ENCODE data around the gene ASAP3.

Gene ASAP3

DNA sequence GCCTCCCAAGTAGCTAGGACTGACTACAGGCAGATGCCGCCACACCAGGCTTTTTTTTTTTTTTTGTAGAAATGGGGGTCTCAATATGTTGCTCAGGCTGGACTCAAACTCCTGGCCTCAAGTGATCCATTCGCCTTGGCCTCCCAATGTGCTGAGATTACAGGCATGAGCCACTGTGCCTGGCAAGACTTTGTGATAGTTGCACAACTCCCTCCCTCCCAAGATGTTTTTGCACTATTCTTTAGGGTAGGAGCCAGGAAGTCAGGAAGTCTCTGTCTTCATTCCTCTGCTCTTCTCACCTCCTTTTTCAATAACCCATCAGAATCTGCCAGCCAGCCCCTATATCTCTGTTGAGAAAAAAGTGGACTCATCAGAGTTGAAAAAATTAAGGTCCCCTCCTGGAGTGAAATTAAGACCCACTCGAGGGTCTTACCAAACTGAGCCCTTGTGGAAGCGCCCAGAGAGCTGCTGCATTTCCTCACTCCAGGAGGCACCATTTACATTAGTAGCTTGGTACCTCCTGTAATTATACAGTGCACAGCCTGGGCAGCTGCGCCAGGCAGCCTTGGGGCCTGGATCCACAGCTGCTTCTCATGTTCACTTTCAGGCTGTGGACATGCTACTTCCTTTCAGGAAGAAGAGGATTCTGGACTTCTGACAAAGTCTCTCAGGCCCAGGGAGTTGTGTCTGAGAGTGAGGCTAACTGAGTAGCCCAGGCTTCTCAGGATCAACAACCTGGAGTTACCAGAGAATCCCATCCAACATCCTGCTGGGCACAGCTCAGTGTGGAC, 83.5 kb downstream of the ASAP3 start:
- Mint-ChIP-seq H3K27me3 (ENCODE audit: low read depth) (no peaks in the 10 kb centered on the region), H3K36me3 (ENCODE audit: low read depth) (no peaks in the 10 kb centered on the region), H3K4me1 (ENCODE audit: low read depth) (peaks cover 14% of the 10 kb centered on the region), H3K9me3 (no peaks in the 10 kb centered on the region), H3K4me3 (no peak overlapping the region), H3K27ac (no peak overlapping the region)

DNA sequence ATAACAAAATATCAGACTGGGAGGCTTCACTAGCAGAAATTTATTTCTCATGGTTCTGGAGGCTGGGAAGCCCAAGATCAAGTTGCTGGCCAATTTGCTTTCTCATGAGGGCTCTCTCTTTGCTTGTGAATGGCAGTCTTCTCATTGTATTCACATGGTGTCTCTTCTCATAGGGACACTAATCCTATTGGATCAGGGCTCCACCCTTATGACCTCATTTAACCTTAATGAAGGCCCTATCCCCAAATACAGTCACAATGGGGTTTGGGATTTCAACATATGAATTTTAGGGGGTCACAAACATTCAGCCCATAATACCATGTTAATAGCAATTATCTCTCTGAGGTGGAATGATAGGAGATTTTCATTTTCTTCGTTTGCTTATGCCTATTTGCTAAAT, 84.8 kb downstream of the ASAP3 start:
- H3K9me3 Mint-ChIP-seq, result no peaks in the 10 kb centered on the region
- no peaks in the 10 kb centered on the region for H3K27me3 Mint-ChIP-seq (ENCODE audit: low read depth)
- no peak overlapping the region for H3K4me3 Mint-ChIP-seq
- H3K4me1 Mint-ChIP-seq (ENCODE audit: low read depth), result peaks cover 14% of the 10 kb centered on the region
- H3K27ac Mint-ChIP-seq, result no peak overlapping the region
- no peaks in the 10 kb centered on the region for H3K36me3 Mint-ChIP-seq (ENCODE audit: low read depth)

DNA sequence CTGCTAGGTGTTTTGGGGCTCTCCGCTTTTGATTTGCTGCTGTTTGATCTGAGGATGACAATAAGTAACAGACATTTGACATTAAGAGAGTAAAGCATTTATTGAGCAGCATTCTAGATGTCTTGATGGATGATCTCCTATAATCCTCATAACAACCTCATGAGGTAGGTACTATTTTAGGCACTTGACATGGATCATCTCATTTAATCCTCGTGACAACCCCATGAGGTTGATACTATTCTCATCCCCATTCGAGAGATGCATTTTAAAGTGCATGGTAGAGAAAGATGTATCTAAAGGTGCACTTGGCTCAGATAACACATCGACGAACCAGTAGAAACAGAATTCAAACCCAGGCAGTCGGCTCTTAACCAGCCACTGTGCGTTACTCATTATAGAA, 86.1 kb downstream of the ASAP3 start:
- H3K4me1 Mint-ChIP-seq (ENCODE audit: low read depth), result peaks cover 7% of the 10 kb centered on the region
- no peak overlapping the region for H3K4me3 Mint-ChIP-seq

DNA sequence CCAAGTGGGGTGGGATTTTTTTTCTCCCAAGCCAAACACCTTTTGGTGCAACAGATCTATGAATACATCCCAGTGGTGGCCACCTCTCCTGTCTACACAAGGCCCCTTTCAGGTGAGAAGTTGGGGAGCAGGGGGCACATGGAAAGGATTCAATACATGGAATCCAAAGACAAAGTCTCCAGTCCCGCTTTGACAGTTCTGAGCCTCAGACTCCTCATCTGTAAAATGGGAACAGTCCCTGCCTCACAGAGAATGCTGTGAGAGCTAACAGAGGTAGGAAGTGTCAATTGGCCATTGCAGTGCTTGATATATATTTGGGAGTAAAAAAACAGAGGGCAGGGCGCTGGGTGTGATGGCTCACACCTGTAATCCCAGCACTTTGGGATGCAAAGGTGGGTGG, 87.6 kb downstream of the ASAP3 start:
- Mint-ChIP-seq H3K4me1 (ENCODE audit: low read depth) (peaks cover 4% of the 10 kb centered on the region), H3K9me3 (no peaks in the 10 kb centered on the region), H3K27me3 (ENCODE audit: low read depth) (no peaks in the 10 kb centered on the region)

More for the DNA sequence above, 86.1 kb downstream of the ASAP3 start:
- Mint-ChIP-seq H3K9me3 (no peaks in the 10 kb centered on the region), H3K27me3 (ENCODE audit: low read depth) (no peaks in the 10 kb centered on the region), H3K27ac (no peak overlapping the region), H3K36me3 (ENCODE audit: low read depth) (no peaks in the 10 kb centered on the region)

DNA sequence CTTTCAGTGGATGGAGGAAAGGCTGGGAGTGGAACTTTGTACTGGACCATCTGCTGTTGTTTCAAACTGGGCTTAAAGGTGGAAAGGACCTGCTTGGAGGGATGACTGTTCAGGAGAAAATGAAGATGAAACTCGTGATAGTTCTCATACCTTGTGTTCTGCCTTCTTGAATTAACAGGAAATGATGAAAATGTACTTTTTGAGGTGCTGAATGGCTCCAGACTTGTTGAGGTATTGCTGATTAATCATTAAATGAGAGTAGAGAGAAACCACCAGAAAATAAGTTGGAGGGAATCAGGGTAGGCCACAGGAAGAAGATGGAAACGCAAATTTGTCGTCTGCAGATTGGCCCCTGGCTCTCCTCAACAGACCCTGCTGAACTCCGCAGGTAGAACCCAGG, 88.1 kb downstream of the ASAP3 start:
- H3K9me3 Mint-ChIP-seq, result no peaks in the 10 kb centered on the region
- H3K27ac Mint-ChIP-seq, result no peak overlapping the region
- no peak overlapping the region for H3K4me3 Mint-ChIP-seq
- H3K36me3 Mint-ChIP-seq (ENCODE audit: low read depth), result no peaks in the 10 kb centered on the region
- H3K27me3 Mint-ChIP-seq (ENCODE audit: low read depth), result no peaks in the 10 kb centered on the region
- H3K4me1 Mint-ChIP-seq (ENCODE audit: low read depth), result peaks cover 4% of the 10 kb centered on the region

More for the DNA sequence above, 87.6 kb downstream of the ASAP3 start:
- H3K4me3 Mint-ChIP-seq, result no peak overlapping the region
- H3K36me3 Mint-ChIP-seq (ENCODE audit: low read depth), result no peaks in the 10 kb centered on the region
- no peak overlapping the region for H3K27ac Mint-ChIP-seq

DNA sequence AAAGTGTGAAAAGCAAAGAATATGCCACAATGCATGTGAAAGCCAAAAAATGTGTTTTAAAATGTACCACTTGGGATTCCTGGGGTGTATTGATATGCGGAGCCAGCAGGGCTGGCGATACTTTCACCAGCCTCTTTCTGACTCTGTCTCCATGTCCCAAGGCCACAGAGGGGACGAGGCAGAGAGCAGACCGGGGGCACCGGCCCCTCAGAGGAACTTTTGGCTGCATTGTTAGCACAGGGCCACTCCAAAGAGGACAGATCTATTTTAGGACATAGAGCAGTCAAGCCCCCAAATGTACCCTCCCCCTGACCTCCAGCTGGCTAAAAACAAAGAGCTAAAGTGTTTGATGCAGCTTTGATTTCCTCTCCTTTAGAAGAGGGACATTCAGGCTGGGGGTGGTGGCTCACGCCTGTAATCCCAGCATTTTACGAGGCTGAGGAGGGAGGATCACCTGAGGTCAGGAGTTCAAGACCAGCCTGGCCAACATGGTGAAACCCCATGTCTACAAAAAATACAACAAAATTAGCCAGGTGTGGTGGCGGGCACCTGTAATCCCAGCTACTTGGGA, 88.7 kb downstream of the ASAP3 start:
- H3K4me3 Mint-ChIP-seq, result no peak overlapping the region
- peaks cover 4% of the 10 kb centered on the region for H3K4me1 Mint-ChIP-seq (ENCODE audit: low read depth)
- H3K27ac Mint-ChIP-seq, result no peak overlapping the region
- no peaks in the 10 kb centered on the region for H3K36me3 Mint-ChIP-seq (ENCODE audit: low read depth)
- no peaks in the 10 kb centered on the region for H3K9me3 Mint-ChIP-seq
- no peaks in the 10 kb centered on the region for H3K27me3 Mint-ChIP-seq (ENCODE audit: low read depth)

DNA sequence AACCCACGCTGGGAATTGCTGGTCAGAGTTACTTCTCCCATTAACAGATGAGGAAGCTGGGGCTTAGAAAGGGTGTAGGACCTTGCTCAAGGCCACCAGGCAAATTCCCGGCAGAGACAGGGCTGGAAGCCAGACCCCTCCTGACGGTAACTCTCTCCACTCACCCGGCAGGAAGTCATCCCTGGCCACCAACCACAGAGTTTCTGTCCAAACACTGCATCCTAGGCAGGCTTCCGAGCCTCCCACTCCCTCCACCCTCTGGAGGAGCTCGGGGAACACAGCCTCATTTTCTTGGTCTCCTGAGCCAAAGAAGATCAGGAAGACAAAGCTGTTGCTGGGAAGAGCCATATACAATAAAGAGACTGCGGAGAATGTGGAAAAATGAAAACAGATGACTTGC, 89.3 kb downstream of the ASAP3 start:
- no peak overlapping the region for H3K4me3 Mint-ChIP-seq
- peaks cover 4% of the 10 kb centered on the region for H3K4me1 Mint-ChIP-seq (ENCODE audit: low read depth)
- H3K27me3 Mint-ChIP-seq (ENCODE audit: low read depth), result no peaks in the 10 kb centered on the region
- H3K9me3 Mint-ChIP-seq, result no peaks in the 10 kb centered on the region
- no peak overlapping the region for H3K27ac Mint-ChIP-seq
- no peaks in the 10 kb centered on the region for H3K36me3 Mint-ChIP-seq (ENCODE audit: low read depth)

DNA sequence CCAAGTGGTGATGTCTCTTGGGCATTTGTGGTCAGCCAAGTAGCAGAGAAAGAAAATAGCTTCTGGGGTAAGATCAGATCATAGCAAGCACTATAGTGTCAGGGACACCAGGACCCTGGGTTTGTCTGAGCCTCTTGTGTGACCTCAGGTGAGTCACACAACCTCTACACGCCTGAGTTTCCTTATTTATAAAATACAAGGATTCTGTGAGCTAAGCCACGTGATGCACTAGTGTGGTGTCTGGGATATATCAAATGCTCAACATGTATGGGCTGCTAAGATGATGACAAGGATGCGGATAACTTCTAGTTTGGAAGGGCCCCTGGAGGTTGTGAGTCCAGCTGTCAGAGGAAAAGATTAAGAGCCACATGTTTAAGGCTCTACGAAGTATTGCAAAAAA, 89.8 kb downstream of the ASAP3 start:
- Mint-ChIP-seq H3K4me1 (ENCODE audit: low read depth) (peaks cover 4% of the 10 kb centered on the region), H3K36me3 (ENCODE audit: low read depth) (no peaks in the 10 kb centered on the region), H3K4me3 (no peak overlapping the region)

DNA sequence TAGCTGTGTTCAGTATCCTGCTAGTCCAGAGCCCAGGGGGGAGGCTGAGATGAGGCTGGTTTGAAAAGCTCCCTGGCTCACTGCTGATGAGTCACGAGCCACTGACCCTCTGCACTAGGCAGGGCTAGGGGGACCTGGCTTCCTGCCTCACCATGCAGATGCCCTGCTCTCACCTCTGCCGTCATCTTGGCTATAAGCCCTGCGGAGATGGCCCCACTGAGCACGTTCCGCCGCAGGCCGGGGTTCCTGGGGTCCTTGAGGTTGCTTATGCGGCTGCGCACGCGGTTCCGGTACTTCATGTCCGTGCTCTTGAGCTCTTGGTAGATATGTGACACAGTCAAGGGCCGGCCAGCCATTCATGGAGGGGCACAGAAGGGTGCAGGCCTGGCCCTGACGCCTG, 90.3 kb downstream of the ASAP3 start:
- Mint-ChIP-seq H3K4me1 (ENCODE audit: low read depth) (peaks cover 4% of the 10 kb centered on the region), H3K9me3 (no peaks in the 10 kb centered on the region), H3K36me3 (ENCODE audit: low read depth) (no peaks in the 10 kb centered on the region), H3K27me3 (ENCODE audit: low read depth) (no peaks in the 10 kb centered on the region), H3K27ac (no peak overlapping the region), H3K4me3 (no peak overlapping the region)

More for the DNA sequence above, 89.8 kb downstream of the ASAP3 start:
- H3K27me3 Mint-ChIP-seq (ENCODE audit: low read depth), result no peaks in the 10 kb centered on the region
- H3K9me3 Mint-ChIP-seq, result no peaks in the 10 kb centered on the region
- H3K27ac Mint-ChIP-seq, result no peak overlapping the region

DNA sequence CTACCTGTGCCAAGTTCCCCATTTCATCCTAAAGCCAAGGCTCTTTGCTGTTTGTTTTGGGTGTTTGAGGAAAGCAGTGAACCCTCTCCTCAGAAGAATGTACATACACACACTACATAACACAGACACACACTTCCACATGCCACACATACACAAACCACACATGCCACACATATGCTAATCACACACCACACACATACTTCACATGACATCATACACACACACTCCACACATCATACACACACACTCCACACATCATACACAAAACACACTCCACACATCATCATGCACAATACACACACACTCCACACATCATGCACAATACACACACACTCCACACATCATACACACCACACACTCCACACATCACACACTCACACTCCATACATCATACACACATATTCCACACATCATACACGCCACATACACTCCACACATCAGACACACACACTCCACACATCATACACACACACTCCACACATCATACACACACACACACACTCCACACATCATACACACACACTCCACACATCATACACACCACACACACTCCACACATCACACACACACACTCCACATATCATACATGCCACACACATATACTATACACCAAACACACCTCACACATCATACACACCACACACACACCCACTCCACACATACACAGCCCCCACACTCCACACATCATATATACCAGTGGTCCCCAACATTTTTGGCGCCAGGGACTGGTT, 91.7 kb downstream of the ASAP3 start:
- H3K4me3 Mint-ChIP-seq, result no peak overlapping the region
- no peaks in the 10 kb centered on the region for H3K9me3 Mint-ChIP-seq
- no peak overlapping the region for H3K27ac Mint-ChIP-seq
- no peaks in the 10 kb centered on the region for H3K36me3 Mint-ChIP-seq (ENCODE audit: low read depth)
- H3K27me3 Mint-ChIP-seq (ENCODE audit: low read depth), result no peaks in the 10 kb centered on the region
- H3K4me1 Mint-ChIP-seq (ENCODE audit: low read depth), result peaks cover 4% of the 10 kb centered on the region

DNA sequence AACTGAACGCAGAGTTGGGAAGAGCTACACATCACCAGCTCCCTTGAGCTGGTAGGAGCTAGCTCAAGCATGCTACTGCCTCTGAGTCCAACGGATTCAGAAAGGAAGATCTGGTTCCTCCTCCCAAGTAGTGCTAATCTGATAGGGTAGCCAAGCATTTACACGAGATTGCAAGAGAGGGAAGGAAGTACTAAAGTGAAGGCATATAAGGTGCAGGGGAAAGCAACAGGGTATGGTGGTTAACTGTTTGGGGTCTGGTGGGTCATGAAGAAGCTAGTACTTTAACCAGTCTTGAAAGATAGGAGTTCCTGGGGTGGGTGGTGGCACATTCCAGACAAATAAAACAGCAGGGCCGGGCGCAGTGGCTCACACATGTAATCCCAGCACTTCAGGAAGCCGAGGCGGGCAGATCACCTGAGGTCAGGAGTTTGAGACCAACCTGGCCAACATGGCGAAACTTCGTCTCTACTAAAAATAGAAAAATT, 94.1 kb downstream of the ASAP3 start:
- Mint-ChIP-seq H3K27ac (no peak overlapping the region), H3K4me1 (ENCODE audit: low read depth) (peaks cover 2% of the 10 kb centered on the region), H3K9me3 (no peaks in the 10 kb centered on the region), H3K4me3 (no peak overlapping the region), H3K36me3 (ENCODE audit: low read depth) (no peaks in the 10 kb centered on the region), H3K27me3 (ENCODE audit: low read depth) (no peaks in the 10 kb centered on the region)

DNA sequence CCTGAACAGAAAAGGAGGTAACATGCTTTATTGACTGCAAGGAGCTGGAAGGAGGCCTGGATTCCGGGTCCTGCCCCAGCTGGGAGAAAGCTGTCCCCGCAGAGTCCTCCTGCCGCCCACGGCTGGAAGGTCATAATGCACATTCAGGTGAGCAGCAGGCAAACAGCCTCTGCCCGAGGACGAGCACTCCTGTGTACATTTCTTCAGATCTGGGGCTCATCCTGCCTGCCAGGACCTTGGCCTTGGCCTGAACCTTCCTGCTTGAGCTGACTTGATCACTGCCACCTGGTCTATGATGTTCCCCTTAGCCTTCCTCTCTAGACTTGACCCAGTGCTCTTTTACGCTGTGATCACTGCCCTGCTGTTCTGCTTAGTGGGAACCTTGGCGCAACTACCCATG, 96.5 kb downstream of the ASAP3 start:
- H3K9me3 Mint-ChIP-seq, result no peaks in the 10 kb centered on the region
- no peak overlapping the region for H3K27ac Mint-ChIP-seq
- H3K36me3 Mint-ChIP-seq (ENCODE audit: low read depth), result no peaks in the 10 kb centered on the region
- no peaks in the 10 kb centered on the region for H3K27me3 Mint-ChIP-seq (ENCODE audit: low read depth)
- no peak overlapping the region for H3K4me3 Mint-ChIP-seq
- H3K4me1 Mint-ChIP-seq (ENCODE audit: low read depth), result no peaks in the 10 kb centered on the region

DNA sequence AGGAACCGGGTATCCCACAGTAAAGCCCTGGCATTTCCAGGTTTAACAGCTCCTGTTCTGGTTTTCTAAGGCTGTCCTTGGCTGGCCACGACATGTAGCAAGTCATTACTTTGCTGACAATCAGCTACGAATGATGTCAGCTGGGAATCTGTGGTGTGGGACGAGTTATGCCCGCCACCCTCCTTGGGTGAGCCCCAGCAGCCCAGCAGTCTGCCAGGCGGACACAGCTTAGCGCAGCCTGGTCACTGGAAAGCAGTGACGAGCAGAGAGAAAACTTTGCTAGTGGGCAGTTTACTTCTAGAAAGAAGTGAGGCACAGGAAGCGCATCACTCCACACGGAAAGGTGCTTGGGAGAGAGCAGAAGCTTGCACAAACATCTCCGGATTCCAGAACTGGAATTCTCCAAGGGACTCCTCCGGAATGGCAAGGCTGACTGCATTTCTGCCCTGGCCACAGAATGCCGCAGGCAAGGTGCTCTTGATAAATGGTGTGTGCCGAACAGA, 98.8 kb downstream of the ASAP3 start:
- Mint-ChIP-seq H3K9me3 (no peaks in the 10 kb centered on the region), H3K4me3 (no peak overlapping the region), H3K4me1 (ENCODE audit: low read depth) (no peaks in the 10 kb centered on the region), H3K36me3 (ENCODE audit: low read depth) (no peaks in the 10 kb centered on the region), H3K27ac (no peak overlapping the region), H3K27me3 (ENCODE audit: low read depth) (no peaks in the 10 kb centered on the region)

DNA sequence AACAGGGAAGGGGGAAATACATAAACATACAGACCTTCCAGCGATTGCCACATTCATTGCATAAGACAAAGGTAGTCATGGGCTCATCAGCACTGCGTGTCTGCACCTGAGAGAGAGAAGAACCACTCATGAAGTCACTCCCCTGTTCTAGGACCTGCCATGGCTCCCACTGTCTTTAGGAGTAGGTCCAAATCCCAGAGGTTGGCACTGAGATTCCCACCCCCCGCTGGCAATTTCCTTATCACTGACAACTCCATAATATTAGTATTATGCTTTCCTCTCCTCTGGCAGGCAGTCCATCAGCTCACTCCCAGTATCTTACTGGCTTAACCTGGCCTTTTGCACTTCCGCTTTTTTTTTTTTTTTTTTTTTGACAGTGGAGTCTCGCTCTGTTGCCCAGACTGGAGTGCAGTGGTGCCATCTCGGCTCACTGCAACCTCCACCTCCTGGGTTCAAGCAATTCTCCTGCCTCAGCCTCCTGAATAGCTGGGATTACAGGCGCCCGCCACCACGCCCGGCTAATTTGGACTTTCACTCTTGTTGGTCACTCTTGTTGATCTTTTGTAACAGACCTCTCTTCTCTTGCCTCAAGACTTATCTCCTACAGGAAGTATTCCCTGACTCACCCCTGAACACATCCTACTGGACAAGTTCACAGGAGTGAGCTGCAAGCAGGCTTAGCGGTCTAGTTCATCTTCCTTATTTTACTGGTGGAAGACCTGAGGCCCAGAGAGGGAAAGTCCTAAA, 99.5 kb downstream of the ASAP3 start:
- no peaks in the 10 kb centered on the region for H3K36me3 Mint-ChIP-seq (ENCODE audit: low read depth)
- no peaks in the 10 kb centered on the region for H3K9me3 Mint-ChIP-seq
- no peak overlapping the region for H3K4me3 Mint-ChIP-seq
- H3K27ac Mint-ChIP-seq, result no peak overlapping the region
- no peaks in the 10 kb centered on the region for H3K4me1 Mint-ChIP-seq (ENCODE audit: low read depth)
- H3K27me3 Mint-ChIP-seq (ENCODE audit: low read depth), result no peaks in the 10 kb centered on the region

Data from T-helper 1 cell treated with Interleukin-12 subunit alpha and Interleukin-12 subunit beta and Interleukin-4 antibody, amounts not matched to agents 30 μg/mL and 1 μg/mL, for 36 hours (primary cell).